Measurements from ENCODE around the gene PTPRF. TPM values are rescaled to one million over a fixed set of nuclear protein-coding genes. Genes with fewer than 3 reads are reported as not detected.

The PTPRF gene
- total RNA-seq, 2 experiments from 2014 or later = 3.8 to 4.5 TPM

DNA sequence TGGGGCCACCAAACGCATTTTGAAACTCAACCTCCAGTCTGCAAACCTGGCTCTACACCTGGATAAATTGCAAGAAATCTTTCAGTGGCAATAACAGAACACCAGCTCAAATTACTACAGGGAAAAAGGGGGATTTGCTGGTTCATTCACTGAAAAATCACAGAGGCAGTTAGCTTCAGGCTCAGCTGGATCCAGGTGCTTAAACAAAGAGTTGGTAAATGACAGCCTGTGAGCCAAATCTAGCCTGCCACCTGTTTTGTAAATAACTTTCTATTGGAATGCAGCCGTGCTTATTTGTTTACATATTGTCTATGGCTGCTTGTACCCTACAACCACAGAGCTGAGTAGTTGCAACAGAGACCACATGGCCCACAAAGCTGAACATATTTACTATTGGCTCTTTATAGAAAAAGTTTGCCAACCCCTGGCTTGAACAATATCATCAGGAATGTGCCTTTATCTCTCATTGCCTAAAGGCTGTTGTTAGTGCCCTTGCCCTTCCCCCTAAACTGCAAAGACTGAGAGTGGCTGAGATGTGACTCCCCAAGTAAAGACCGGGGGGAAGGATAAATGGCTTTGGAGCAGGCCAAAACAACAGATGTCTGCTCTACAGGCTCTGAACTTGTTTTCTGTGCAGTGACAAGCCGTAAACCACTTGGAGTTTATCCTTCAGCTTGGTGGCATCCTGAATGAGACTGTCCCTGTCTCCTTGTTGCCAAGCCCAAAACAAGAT, 21.5 kb upstream of the PTPRF start:
- Mint-ChIP-seq H3K9me3 (peaks cover 3% of the 10 kb centered on the region), H3K36me3 (ENCODE audit: low read depth) (no peaks in the 10 kb centered on the region), H3K27me3 (peaks cover 6% of the 10 kb centered on the region), H3K4me3 (no peak overlapping the region), H3K27ac (no peak overlapping the region), H3K4me1 (ENCODE audit: low read depth) (peaks cover 8% of the 10 kb centered on the region)
- TF ChIP-seq, protein P1, sequence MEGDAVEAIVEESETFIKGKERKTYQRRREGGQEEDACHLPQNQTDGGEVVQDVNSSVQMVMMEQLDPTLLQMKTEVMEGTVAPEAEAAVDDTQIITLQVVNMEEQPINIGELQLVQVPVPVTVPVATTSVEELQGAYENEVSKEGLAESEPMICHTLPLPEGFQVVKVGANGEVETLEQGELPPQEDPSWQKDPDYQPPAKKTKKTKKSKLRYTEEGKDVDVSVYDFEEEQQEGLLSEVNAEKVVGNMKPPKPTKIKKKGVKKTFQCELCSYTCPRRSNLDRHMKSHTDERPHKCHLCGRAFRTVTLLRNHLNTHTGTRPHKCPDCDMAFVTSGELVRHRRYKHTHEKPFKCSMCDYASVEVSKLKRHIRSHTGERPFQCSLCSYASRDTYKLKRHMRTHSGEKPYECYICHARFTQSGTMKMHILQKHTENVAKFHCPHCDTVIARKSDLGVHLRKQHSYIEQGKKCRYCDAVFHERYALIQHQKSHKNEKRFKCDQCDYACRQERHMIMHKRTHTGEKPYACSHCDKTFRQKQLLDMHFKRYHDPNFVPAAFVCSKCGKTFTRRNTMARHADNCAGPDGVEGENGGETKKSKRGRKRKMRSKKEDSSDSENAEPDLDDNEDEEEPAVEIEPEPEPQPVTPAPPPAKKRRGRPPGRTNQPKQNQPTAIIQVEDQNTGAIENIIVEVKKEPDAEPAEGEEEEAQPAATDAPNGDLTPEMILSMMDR (IDR thresholded peaks at IDR 0.05) = no peak
- intact Hi-C loops (cut with micrococcal nuclease) = no loop called here
- ChIA-PET POLR2A (no interaction called here), CTCF (interaction anchor here (1.9 kb wide), 1 partner anchor 426 kb away, joined by 4 read pairs; no protein-coding TSS in a partner anchor)
- ATAC-seq (no peak), DNase-seq (no peak)

DNA sequence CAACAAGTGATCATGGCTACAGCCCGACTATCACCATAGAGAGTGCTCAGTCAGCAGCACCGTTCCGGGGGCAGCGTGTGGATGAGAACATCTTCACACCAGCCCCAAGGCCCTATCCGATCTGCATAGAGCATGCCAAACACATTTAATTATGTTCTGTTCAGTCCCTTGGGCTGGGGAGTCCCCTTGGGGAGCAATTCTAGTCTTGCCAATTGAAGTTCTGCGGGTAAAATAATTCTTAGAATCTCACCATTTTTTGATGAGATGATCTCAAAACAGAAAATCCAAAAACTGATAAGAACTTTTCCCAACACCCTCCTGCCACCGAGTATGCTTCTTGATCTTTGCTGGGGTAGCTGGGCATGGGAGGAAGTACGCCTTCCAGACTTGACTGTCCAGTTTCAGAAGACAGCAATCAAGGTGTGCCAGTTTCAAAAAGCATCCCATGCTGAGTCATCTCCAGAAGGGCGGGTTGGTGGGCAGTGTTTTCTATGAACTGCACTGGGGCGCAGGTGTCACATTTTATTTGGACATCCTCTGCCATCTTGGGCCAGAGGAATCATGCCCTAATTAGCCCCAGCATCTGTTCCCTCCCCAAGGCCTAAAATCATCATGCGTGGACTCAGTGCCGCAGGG, 20.8 kb upstream of the PTPRF start:
- TF ChIP-seq, protein P1 (IDR thresholded peaks at IDR 0.05) = no peak
- no peak overlapping the region for H3K27ac Mint-ChIP-seq
- ChIA-PET POLR2A (interaction anchor here (0.6 to 1.1 kb wide), 2 partner anchors 15 to 546 kb away, joined by 3 read pairs; no protein-coding TSS in a partner anchor), CTCF (no interaction called here)
- H3K9me3 Mint-ChIP-seq = peaks cover 3% of the 10 kb centered on the region
- H3K36me3 Mint-ChIP-seq (ENCODE audit: low read depth) = no peaks in the 10 kb centered on the region
- peak; percentile 64 for ATAC-seq
- no peak overlapping the region for H3K4me3 Mint-ChIP-seq
- intact Hi-C loops (cut with micrococcal nuclease) = no loop called here
- peak; percentile 45 for DNase-seq
- peaks cover 6% of the 10 kb centered on the region for H3K27me3 Mint-ChIP-seq
- peaks cover 8% of the 10 kb centered on the region for H3K4me1 Mint-ChIP-seq (ENCODE audit: low read depth)

DNA sequence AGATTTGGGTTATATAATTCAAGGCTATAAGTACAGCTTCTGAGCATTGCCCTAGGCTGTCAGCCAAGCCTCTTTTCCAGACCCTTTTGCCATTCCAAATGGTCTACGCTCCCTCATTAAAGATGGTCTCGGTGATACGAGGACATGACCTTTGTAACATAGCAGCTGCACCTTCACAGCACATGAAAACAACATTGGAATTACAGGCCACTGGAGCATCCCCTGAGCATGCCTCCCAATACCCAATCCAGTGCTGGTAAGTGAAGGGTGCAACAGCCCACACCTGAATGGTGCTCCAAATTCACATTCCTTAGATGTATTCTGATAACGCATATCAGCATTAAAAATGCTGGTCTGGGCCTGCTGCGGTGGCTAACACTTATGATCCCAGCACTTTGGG, 20.1 kb upstream of the PTPRF start:
- peaks cover 3% of the 10 kb centered on the region for H3K9me3 Mint-ChIP-seq
- TF ChIP-seq, protein P1 (IDR thresholded peaks at IDR 0.05) = no peak
- H3K4me1 Mint-ChIP-seq (ENCODE audit: low read depth) = peaks cover 8% of the 10 kb centered on the region
- H3K27ac Mint-ChIP-seq = no peak overlapping the region
- ATAC-seq (no peak), DNase-seq (no peak)
- intact Hi-C loops (cut with micrococcal nuclease) = no loop called here
- ChIA-PET CTCF (no interaction called here), POLR2A (interaction anchor here (0.6 to 1.1 kb wide), 3 partner anchors 10 to 547 kb away, joined by 3 read pairs; no protein-coding TSS in a partner anchor)
- no peaks in the 10 kb centered on the region for H3K36me3 Mint-ChIP-seq (ENCODE audit: low read depth)
- peaks cover 4% of the 10 kb centered on the region for H3K27me3 Mint-ChIP-seq
- H3K4me3 Mint-ChIP-seq = no peak overlapping the region

DNA sequence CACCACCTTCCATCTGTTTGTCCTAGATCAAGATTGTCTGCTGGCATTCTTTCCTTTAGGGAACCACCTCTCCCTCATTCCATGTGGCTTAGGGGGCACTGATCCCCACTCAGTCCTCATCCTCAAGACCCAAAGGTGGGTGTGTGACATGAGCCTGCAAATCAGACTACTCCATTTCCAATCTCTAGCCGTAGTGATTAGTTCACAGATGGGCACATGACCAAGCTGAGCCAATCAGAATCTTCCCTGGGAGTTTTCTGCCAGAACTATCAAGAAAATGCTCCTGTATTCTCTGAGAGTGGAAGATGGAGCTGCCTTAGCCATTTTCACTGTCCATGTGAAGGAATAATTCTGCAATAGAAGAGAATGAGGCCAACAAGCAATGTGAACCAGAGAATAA, 19.3 kb upstream of the PTPRF start:
- peaks cover 8% of the 10 kb centered on the region for H3K4me1 Mint-ChIP-seq (ENCODE audit: low read depth)
- intact Hi-C loops (cut with micrococcal nuclease) = no loop called here
- TF ChIP-seq, protein P1 (IDR thresholded peaks at IDR 0.05) = no peak
- peaks cover 4% of the 10 kb centered on the region for H3K27me3 Mint-ChIP-seq
- H3K36me3 Mint-ChIP-seq (ENCODE audit: low read depth) = no peaks in the 10 kb centered on the region
- no peak overlapping the region for H3K27ac Mint-ChIP-seq
- ChIA-PET CTCF (no interaction called here), POLR2A (no interaction called here)
- H3K4me3 Mint-ChIP-seq = no peak overlapping the region
- H3K9me3 Mint-ChIP-seq = peaks cover 3% of the 10 kb centered on the region
- DNase-seq (no peak), ATAC-seq (no peak)

DNA sequence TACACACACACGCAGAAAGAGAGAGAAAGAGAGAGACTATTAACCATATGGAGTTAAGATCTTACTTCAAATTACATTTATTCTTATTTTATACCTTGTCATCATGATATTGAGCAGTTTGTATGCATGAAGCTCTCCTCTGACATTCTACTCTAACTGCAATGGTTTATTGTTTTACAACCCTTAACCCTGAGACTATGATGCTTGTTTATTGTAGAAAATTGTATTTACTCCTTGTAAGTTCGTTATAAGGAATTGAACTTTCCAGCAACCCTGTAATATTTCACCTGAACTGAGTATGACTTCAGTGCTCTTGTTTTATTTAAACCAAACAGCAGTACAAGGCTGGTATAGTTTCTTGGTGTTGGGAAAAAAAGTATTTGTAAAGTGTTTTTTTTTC, 18.6 kb upstream of the PTPRF start:
- DNase-seq = no peak
- Mint-ChIP-seq H3K4me1 (ENCODE audit: low read depth) (peaks cover 8% of the 10 kb centered on the region), H3K36me3 (ENCODE audit: low read depth) (no peaks in the 10 kb centered on the region), H3K27me3 (peaks cover 4% of the 10 kb centered on the region), H3K9me3 (peaks cover 3% of the 10 kb centered on the region), H3K27ac (no peak overlapping the region), H3K4me3 (no peak overlapping the region)
- POLR2A ChIA-PET = no interaction called here
- TF ChIP-seq, protein P1 (IDR thresholded peaks at IDR 0.05) = no peak
- no peak for ATAC-seq
- CTCF ChIA-PET = no interaction called here
- intact Hi-C loops (cut with micrococcal nuclease) = no loop called here
